ENCODE results near the gene EML4.

DNA sequence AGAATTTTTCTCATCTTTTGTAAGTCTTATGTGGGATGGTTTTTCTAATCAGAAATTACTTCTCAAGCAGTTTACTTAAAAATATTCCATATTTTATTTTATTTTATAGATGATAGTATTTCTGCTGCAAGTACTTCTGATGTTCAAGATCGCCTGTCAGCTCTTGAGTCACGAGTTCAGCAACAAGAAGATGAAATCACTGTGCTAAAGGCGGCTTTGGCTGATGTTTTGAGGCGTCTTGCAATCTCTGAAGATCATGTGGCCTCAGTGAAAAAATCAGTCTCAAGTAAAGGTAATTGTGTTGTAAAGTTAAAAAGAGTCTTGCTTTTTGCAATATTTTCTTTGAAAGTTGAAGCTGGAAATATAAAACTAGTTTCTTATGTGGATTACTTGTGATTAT, 76.2 kb downstream of the EML4 start:
- TF ChIP-seq, protein P1, sequence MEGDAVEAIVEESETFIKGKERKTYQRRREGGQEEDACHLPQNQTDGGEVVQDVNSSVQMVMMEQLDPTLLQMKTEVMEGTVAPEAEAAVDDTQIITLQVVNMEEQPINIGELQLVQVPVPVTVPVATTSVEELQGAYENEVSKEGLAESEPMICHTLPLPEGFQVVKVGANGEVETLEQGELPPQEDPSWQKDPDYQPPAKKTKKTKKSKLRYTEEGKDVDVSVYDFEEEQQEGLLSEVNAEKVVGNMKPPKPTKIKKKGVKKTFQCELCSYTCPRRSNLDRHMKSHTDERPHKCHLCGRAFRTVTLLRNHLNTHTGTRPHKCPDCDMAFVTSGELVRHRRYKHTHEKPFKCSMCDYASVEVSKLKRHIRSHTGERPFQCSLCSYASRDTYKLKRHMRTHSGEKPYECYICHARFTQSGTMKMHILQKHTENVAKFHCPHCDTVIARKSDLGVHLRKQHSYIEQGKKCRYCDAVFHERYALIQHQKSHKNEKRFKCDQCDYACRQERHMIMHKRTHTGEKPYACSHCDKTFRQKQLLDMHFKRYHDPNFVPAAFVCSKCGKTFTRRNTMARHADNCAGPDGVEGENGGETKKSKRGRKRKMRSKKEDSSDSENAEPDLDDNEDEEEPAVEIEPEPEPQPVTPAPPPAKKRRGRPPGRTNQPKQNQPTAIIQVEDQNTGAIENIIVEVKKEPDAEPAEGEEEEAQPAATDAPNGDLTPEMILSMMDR (conservative IDR thresholded peaks at IDR 0.05) = no peak
- no peak for TF ChIP-seq EZH2 (IDR thresholded peaks at IDR 0.05; ENCODE audit: low read depth)
